Measurements from ENCODE around the gene PCBP3.

PCBP3 gene

DNA sequence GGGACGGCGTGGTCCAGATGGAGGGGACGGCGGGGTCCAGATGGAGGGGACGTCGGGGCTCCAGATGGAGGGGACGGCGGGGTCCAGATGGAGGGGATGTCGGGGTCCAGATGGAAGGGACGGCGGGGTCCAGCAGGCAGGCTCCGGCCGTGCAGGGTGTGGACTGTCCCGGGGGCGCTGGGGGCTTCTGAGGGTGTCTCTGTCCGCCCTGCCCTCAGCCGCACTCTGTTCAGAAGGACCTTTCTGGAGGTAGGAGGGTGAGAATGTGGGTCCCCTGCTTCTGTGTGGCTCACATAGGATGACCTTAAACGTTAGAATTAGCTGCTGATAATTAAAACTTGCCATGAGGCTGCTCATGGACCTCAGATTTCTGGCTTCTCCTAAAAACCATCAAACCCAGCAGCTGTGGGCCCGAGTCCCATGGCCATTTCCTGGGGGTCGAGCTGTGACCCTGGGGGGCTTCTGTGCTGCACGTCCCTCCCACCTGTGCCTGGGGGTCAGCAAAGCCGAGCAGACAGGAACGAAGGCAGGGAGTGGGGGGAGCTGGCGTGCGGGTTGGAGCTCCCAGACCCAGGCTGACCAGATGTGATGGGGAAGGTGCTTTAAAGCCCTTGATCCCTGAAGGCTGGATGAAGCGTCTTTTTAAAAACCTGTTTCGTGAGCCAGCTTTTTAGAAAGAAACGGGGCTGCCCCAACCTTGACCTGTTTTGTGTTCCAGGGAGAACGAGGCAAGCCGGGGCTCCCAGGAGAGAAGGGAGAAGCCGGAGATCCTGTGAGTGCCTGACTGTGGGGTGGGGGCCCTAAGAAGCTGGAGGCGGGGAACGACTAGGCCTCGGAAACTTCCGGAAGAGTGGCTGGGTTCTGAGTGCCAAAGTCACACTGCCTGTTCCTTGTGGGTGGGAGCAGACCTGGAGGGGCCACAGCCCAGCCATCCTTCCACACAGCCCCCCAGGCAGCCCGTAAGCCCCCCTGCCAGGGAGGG, 345.1 kb downstream of the PCBP3 start:
- DNase-seq: no peak

DNA sequence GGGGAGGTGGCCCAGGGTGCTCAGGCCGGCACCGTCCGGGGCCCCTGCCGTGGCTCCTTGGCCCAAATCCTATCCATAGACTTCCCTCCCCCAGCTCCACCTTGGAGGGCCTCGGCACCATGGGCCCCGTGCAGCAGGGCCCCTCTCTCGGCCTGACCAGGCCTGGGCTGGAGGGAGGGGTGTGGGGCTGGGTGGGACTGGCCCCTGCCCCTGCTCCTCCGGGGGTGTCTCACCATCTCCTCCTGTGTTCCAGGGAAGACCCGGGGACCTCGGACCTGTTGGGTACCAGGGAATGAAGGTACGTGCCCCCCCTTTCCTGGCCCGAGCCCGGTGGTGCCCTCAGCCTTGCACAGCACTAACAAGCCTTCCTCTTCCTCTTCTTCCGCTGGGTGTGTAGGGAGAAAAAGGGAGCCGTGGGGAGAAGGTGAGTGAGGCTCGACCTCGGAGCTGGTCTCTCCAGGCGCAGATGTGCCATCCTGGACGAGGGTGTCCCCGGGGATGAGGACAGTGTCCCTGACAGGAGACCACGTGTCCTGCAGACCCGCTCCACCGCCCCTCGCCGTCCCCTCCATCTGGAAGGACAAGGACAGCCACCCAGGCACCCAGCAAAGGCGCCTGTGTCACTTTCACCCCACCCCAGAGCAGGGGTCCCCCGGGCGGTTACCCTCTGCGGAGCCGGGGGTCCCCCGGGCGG, 346.0 kb downstream of the PCBP3 start:
- DNase-seq: no peak

DNA sequence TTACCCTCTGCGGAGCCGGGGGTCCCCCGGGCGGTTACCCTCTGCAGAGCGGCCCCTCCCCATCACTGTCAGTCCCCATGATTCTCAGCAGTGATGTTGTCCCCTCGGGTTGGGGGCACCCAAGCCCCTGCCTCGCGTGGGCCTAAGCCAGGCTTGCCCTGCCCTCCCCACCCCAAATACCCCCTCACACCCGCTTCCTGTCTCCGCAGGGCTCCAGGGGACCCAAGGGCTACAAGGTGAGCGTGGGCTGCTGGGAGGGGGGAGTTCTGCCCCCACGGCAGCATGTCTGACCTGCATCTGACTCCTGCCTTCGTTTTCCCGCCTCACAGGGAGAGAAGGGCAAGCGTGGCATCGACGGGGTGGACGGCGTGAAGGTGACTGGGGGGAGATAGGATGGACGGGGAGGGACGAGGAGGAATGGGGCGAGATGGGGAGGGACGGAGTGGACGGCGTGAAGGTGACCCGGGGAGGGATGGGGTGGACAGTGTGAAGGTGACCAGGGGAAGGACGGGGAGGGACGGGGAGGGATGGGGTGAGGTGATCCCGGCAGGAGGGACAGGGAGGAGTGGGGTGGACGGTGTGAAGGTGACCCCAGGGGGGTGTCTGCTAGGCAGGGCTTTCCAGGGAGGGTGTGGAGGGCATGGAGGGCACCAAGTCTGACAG, 346.7 kb downstream of the PCBP3 start:
- DNase-seq: no peak

DNA sequence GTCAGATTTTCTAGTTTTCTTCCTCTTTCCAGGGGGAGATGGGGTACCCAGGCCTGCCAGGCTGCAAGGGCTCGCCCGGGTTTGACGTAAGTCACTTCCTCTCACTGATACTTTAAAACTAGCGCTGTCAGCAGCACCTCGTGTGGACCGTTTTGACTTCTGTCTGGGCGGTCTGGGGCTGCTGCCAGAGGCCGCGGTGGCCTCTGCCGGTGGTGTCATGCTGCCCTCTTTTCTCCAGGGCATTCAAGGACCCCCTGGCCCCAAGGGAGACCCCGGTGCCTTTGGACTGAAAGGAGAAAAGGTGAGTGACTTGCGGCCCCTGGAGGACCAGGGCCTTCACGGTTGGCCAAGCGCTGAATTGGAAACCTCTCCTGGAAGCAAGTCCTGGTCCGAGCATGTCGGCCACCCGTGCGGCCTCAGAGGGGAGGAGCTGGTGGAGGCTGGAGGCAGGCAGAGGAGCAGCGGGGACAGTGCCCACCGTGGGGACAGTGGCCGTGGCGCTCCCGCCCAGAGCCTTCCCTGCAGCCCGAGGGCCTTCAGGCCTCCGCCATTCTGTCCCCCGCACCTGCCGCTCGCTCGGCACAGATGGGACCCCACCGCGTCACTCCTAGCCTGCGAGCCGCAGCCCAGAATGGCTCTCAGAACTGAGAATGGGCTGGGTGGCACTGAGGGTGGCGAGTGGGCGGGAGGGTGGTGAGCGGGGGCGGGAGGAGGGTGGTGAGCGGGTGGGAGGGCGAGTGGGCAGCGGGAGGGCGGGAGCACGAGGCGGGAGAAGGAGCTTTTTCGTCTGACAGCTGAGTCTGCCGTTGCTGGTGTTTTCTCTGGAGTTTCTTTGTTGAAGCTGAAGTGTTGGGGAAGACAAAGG, 347.4 kb downstream of the PCBP3 start:
- DNase-seq: no peak

DNA sequence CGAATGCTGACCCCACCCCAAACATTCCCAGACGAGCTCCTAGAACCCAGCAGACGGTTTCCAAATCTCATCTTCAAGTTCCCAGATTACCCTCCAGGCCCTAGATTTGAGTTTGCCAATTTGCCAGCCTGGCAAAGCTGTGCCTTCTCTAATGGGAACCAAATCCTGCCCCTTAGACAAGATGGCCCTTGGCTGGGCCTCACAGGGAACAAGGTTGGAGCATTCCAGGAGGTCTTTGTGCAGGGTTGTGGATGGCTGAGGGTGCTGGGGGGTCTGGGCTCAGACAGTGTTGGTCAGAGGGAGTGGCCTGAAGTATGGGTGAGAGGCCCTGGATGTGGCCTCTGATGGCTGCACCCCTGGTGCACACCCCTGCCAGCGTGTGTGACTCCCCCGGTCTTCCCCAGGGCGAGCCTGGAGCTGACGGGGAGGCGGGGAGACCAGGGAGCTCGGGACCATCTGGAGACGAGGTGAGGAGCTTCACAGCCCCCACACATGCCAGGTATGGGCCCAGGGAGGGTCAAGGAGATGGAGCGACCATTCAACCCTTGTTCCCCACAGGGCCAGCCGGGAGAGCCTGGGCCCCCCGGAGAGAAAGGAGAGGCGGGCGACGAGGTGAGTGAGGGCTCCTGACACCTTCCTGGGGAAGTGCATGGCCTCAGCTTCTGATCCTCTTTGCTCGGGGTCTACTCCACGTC, 348.2 kb downstream of the PCBP3 start:
- DNase-seq: no peak
